Neural cell (in vitro differentiated cells): ENCODE measurements around the gene COLEC12. TPM values are rescaled to one million over a fixed set of nuclear protein-coding genes. Genes with fewer than 3 reads are reported as not detected.
"Not testable (repeated sequence)": the region's sequence is repeated elsewhere in the genome, so short reads cannot be mapped to it uniquely, and the experiment has no call there.

ENCODE experiments used
- H2AFZ ChIP-seq: fragments of 200-600, 300-800 bp; sonication (generic), shearing (Covaris generic); 2 replicates; pipeline ENCODE4 v1.6.0; 2014; ENCODE audit warnings: low read depth, mild to moderate bottlenecking, antibody characterized with exemption, low read length, moderate library complexity
- H3F3A ChIP-seq: fragments of 200-600 bp; shearing (Covaris generic); 2 replicates; pipeline ENCODE4 v1.6.1; 2016; ENCODE audit warnings: mild to moderate bottlenecking, moderate library complexity, mixed read lengths, antibody characterized with exemption, low read length; ENCODE audit not compliant: insufficient read depth, poor library complexity, severe bottlenecking
- H3K27ac ChIP-seq: fragments of 200-600, 300-800 bp; sonication (generic), shearing (Covaris generic); 2 replicates; pipeline ENCODE4 v1.5.1; 2014; ENCODE audit warnings: mild to moderate bottlenecking, low read length, moderate library complexity
- H3K27me3 ChIP-seq: fragments of 300-800, 200-600 bp; sonication (generic), shearing (Covaris generic); 2 replicates; pipeline ENCODE4 v1.6.0; 2014; ENCODE audit warnings: mild to moderate bottlenecking, low read depth, low read length, moderate library complexity; ENCODE audit not compliant: insufficient read depth
- H3K36me3 ChIP-seq: fragments of 300-800, 200-600 bp; sonication (generic), shearing (Covaris generic); 2 replicates; pipeline ENCODE4 v1.5.1; 2014; ENCODE audit warnings: mild to moderate bottlenecking, antibody characterized with exemption, low read length, moderate library complexity; ENCODE audit not compliant: insufficient read depth
- H3K4me2 ChIP-seq: fragments of 300-800, 200-600 bp; sonication (generic), shearing (Covaris generic); 2 replicates; pipeline ENCODE4 v1.6.0; 2014; ENCODE audit warnings: mild to moderate bottlenecking, low read length
- H3K4me3 ChIP-seq: fragments of 300-800, 200-600 bp; sonication (generic), shearing (Covaris generic); 2 replicates; pipeline ENCODE4 v1.5.1; 2014; ENCODE audit warnings: mild to moderate bottlenecking, low read length, moderate library complexity
- H3K79me2 ChIP-seq: fragments of 200-600 bp; shearing (Covaris generic); replicated peaks from 2 replicates; pipeline ENCODE4 v1.6.0; 2014; ENCODE audit warnings: mild to moderate bottlenecking, low read length, moderate library complexity; ENCODE audit not compliant: insufficient read depth
- H3K9ac ChIP-seq: fragments of 300-800, 200-600 bp; sonication (generic), shearing (Covaris generic); 2 replicates; pipeline ENCODE4 v1.6.1; 2016; ENCODE audit warnings: mild to moderate bottlenecking, low read length, mixed read lengths
- H3K9me2 ChIP-seq: fragments of 200-600 bp; shearing (Covaris generic); 2 replicates; pipeline ENCODE4 v1.6.1; 2016; ENCODE audit warnings: mild to moderate bottlenecking, low read length, mixed read lengths; ENCODE audit not compliant: insufficient read depth
- H3K9me3 ChIP-seq: fragments of 200-600, 300-800 bp; sonication (generic), shearing (Covaris generic); 2 replicates; pipeline ENCODE4 v1.6.1; 2016; ENCODE audit warnings: mild to moderate bottlenecking, mixed run types, low read length, moderate library complexity, mixed read lengths
- H4K20me1 ChIP-seq: fragments of 200-600 bp; shearing (Covaris generic); 2 replicates; pipeline ENCODE4 v1.6.1; 2016; ENCODE audit warnings: mild to moderate bottlenecking, mixed run types; ENCODE audit not compliant: insufficient read depth
- EP300 ChIP-seq: fragments of 450-650 bp; conservative IDR thresholded peaks from 2 replicates; pipeline ENCODE4 v1.6.1; 2014; ENCODE audit warnings: antibody characterized with exemption, mild to moderate bottlenecking, moderate library complexity; ENCODE audit not compliant: poor library complexity, severe bottlenecking
- EZH2 ChIP-seq: fragments of 200-600, 300-800 bp; shearing (Covaris generic), sonication (generic); IDR thresholded peaks from 2 replicates; pipeline ENCODE4 v1.6.1; 2014; ENCODE audit warnings: antibody characterized with exemption, low read length, borderline replicate concordance, mild to moderate bottlenecking; ENCODE audit not compliant: insufficient read depth, poor library complexity, severe bottlenecking
- polyA plus RNA-seq: library from polyadenylated mRNA; depleted of rRNA; stranded (reverse); fragments of >200 nt; gene quantifications from 2 replicates; pipeline ENCODE4 v1.2.3, GENCODE V29; 2014
- TF ChIP-seq, protein P1 (sequence below): IDR thresholded peaks from 2 replicates; pipeline ENCODE4 v1.6.1; 2012; ENCODE audit warnings: borderline replicate concordance
- TF ChIP-seq, protein P2 (sequence below): fragments of 450-650 bp; IDR thresholded peaks from 2 replicates; pipeline ENCODE4 v1.5.1; 2014; ENCODE audit warnings: antibody characterized with exemption, mild to moderate bottlenecking, moderate library complexity; ENCODE audit not compliant: poor library complexity, severe bottlenecking

The COLEC12 gene
- polyA plus RNA-seq, 1 donor from 2014 or later: 0.42 TPM

DNA sequence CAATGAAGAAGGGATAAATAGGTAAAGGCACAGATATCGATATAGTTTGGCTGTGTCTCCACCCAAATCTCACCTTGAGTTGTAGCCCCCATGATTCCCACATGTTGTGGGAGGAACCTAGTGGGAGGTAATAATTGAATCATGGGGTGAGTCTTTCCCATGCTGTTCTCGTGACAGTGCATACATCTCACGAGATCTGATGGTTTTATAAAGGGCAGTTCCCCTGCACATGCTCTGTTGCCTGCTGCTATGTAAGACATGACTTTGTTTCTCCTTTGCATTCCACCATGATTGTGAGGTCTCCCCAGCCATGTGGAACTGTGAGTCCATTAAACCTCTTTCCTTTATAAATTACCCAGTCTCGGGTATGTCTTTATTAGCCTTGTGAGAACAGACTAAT is 192.4 kb downstream of the COLEC12 start:
- not testable (repeated sequence) for H3K4me3 ChIP-seq, H4K20me1 ChIP-seq, H3K79me2 ChIP-seq, H3K9ac ChIP-seq, H3F3A ChIP-seq, H3K27ac ChIP-seq, H3K4me2 ChIP-seq, H3K9me2 ChIP-seq, H2AFZ ChIP-seq, H3K27me3 ChIP-seq, H3K9me3 ChIP-seq, H3K36me3 ChIP-seq

DNA sequence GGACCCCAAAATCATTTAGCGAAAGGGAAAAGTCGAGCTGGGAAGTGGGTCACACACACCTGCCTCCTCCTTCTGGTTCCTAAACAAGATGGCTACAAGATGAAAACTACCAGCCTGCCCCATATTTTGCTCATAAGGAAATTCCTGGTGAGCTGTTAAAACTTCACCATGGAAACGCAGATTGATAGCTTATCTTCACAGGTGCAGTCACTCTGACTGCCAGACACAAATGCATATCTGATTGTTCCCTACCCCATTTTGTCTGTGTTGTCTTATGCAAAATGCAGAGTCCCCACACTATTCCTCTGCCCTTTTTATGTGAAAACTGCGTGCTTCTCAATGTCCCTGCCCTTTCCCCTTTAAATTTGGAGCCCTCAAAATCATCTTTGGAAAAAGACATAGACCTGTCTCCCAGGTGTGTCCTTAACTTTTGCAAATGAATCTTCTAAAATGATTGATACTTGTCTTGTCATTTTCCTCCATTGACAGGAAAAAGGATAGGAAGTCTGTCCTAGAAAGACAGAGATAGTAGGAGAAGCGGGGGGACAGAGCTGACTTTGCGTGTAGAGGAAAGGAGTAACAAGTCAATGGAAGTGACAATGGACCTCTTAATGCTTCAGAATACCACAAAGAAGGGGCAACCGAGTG is 193.8 kb downstream of the COLEC12 start:
- Histone ChIP-seq H2AFZ (peak overlapping the region; percentile 40), H3K27ac (peak overlapping the region; percentile 61), H3K27me3 (no peaks in the 10 kb centered on the region), H3K9me3 (no peaks in the 10 kb centered on the region), H3K4me2 (peak overlapping the region; percentile 42), H3K9me2 (no peaks in the 10 kb centered on the region), H4K20me1 (no peaks in the 10 kb centered on the region), H3K79me2 (no peaks in the 10 kb centered on the region), H3K4me3 (peak overlapping the region; percentile 34), H3K9ac (peak overlapping the region; percentile 44), H3F3A (no peaks in the 10 kb centered on the region), H3K36me3 (no peaks in the 10 kb centered on the region)
- peak; percentile 46 for TF ChIP-seq EP300
- TF ChIP-seq, protein P1, sequence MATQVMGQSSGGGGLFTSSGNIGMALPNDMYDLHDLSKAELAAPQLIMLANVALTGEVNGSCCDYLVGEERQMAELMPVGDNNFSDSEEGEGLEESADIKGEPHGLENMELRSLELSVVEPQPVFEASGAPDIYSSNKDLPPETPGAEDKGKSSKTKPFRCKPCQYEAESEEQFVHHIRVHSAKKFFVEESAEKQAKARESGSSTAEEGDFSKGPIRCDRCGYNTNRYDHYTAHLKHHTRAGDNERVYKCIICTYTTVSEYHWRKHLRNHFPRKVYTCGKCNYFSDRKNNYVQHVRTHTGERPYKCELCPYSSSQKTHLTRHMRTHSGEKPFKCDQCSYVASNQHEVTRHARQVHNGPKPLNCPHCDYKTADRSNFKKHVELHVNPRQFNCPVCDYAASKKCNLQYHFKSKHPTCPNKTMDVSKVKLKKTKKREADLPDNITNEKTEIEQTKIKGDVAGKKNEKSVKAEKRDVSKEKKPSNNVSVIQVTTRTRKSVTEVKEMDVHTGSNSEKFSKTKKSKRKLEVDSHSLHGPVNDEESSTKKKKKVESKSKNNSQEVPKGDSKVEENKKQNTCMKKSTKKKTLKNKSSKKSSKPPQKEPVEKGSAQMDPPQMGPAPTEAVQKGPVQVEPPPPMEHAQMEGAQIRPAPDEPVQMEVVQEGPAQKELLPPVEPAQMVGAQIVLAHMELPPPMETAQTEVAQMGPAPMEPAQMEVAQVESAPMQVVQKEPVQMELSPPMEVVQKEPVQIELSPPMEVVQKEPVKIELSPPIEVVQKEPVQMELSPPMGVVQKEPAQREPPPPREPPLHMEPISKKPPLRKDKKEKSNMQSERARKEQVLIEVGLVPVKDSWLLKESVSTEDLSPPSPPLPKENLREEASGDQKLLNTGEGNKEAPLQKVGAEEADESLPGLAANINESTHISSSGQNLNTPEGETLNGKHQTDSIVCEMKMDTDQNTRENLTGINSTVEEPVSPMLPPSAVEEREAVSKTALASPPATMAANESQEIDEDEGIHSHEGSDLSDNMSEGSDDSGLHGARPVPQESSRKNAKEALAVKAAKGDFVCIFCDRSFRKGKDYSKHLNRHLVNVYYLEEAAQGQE: no peak

DNA sequence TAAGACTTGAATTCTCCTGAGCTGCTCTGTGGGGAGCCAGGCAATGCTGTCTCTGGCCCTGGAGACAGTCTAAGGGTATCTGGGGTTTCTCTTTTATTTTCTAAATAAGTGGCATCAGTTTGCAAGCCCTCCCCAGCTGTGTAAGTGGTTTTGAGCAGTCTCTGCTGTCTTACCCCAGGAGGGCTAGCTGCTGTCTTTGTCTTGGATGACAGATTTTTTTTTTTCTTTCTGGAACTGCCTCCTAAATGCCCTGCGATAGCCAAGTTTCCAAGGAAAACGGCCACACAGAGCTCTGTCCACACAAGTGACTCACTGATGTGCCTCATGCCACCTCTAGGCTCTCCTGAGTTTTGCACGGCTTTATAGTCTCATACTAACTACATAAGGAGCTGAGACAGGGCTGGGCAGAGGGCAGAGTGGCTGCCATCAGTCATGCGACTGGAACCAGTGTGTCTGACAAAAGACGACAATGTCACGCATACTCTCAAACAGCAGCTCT is 195.4 kb downstream of the COLEC12 start:
- Histone ChIP-seq H3K27me3 (no peaks in the 10 kb centered on the region), H2AFZ (no peak overlapping the region)

More for the DNA sequence above, 195.4 kb downstream of the COLEC12 start:
- Histone ChIP-seq H3K9me2 (no peaks in the 10 kb centered on the region), H3K4me3 (no peak overlapping the region), H3K79me2 (no peaks in the 10 kb centered on the region), H3F3A (no peaks in the 10 kb centered on the region), H4K20me1 (no peaks in the 10 kb centered on the region), H3K9me3 (no peaks in the 10 kb centered on the region), H3K4me2 (peak overlapping the region; percentile 12), H3K36me3 (no peaks in the 10 kb centered on the region), H3K27ac (no peak overlapping the region), H3K9ac (no peak overlapping the region)
- TF ChIP-seq, protein P2, sequence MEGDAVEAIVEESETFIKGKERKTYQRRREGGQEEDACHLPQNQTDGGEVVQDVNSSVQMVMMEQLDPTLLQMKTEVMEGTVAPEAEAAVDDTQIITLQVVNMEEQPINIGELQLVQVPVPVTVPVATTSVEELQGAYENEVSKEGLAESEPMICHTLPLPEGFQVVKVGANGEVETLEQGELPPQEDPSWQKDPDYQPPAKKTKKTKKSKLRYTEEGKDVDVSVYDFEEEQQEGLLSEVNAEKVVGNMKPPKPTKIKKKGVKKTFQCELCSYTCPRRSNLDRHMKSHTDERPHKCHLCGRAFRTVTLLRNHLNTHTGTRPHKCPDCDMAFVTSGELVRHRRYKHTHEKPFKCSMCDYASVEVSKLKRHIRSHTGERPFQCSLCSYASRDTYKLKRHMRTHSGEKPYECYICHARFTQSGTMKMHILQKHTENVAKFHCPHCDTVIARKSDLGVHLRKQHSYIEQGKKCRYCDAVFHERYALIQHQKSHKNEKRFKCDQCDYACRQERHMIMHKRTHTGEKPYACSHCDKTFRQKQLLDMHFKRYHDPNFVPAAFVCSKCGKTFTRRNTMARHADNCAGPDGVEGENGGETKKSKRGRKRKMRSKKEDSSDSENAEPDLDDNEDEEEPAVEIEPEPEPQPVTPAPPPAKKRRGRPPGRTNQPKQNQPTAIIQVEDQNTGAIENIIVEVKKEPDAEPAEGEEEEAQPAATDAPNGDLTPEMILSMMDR: peak; percentile 10
- no peak for TF ChIP-seq EZH2
